ENCODE measurements around the gene LIPG. TPM values are rescaled to one million over a fixed set of nuclear protein-coding genes. Genes with fewer than 3 reads are reported as not detected.
"Not testable (repeated sequence)": the region's sequence is repeated elsewhere in the genome, so short reads cannot be mapped to it uniquely, and the experiment has no call there.

The LIPG gene
- 10 to 100 TPM; 41.9 to 56.7 (median 48.1) TPM for polyA plus RNA-seq (ENCODE audit: insufficient read length in 3 of 3)

- DNase-seq (ENCODE audit: low read depth in 3 of 3, low spot score in 2 of 3), result peak; percentile 47 to 80 (median 66)
Observed at GRCh38 chr18:49561289-49562193, at the start of gene LIPG. TSS of gene LIPG (plus strand) at chr18:49562057. CDS start at chr18:49562309, 252 bp downstream.

GRCh38 chr18:49512876-49513275 lies 49.0 kb upstream of the LIPG start:
- not testable (repeated sequence) for DNase-seq (ENCODE audit: low read depth in 3 of 3, low spot score in 2 of 3)

DNA sequence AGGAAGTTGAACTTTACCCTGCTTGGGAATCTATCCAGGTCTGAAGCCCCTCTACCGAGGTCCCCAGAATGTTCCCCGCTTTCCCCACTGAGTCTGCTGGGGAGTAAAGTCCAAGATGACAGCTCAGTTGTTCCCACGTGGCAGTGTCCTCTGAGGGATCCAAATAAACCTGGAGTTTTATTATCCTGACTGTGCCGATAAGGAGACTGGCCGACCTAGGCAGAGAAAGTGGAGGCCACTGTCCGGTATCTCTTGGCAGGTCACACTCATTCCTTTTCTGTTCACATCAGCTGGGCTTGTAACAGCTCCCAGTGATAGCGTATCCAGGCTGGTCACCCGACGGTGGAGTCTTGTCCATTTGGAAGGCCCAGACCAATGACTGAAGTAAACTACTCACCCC lies 47.3 kb upstream of the LIPG start:
- no peak for DNase-seq (ENCODE audit: low read depth in 3 of 3, low spot score in 2 of 3)

DNA sequence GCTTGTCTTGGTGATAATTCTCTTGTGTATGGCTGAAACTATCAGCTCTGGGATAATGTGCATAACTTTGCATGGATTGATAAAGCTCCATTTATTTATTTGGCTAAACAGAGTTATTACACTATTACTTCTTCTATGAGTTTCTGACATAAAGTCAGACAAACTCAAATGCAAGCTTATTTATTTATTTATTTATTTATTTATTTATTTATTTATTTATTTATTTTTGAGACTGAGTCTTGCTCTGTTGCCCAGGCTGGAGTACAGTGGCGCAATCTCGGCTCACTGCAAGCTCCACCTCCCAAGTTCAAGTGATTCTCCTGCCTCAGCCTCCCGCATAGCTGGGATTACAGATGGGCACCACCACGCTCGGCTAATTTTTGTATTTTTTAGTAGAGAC lies 46.9 kb upstream of the LIPG start:
- DNase-seq (ENCODE audit: low read depth in 3 of 3, low spot score in 2 of 3), result not testable (repeated sequence)

- no peak for DNase-seq (ENCODE audit: low read depth in 3 of 3, low spot score in 2 of 3)
Observed at GRCh38 chr18:49515516-49515915, 46.3 kb upstream of the LIPG start.

- no peak for DNase-seq (ENCODE audit: low read depth in 3 of 3, low spot score in 2 of 3)
Observed at GRCh38 chr18:49517483-49517882, 44.4 kb upstream of the LIPG start.

- DNase-seq (ENCODE audit: low read depth in 3 of 3, low spot score in 2 of 3), result no peak
Observed at GRCh38 chr18:49519101-49519971, 42.5 kb upstream of the LIPG start.

DNA sequence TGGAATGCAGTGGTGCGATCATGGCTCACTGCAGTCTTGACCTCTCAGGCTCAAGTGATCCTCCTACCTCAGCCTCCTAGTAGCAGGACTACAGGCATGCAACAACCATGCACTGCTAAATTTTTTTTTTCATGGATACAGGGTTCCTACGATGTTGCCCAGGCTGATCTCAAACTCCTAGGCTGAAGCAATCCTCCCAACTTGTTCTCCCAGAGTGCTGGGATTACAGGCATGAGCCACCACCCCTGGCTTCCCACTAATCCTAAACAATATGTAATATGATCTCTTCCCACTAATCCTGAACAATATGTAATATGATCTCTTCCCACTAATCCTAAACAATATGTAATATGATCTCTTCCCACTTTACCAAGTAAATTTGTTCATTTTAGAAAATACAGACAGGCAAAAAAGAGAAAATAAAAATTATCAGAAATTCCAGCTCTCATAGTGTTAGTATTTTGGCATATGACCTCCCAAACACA lies 41.2 kb upstream of the LIPG start:
- DNase-seq (ENCODE audit: low read depth in 3 of 3, low spot score in 2 of 3), result no peak

- no peak for DNase-seq (ENCODE audit: low read depth in 3 of 3, low spot score in 2 of 3)
Observed at GRCh38 chr18:49521216-49521835, 40.5 kb upstream of the LIPG start.

DNA sequence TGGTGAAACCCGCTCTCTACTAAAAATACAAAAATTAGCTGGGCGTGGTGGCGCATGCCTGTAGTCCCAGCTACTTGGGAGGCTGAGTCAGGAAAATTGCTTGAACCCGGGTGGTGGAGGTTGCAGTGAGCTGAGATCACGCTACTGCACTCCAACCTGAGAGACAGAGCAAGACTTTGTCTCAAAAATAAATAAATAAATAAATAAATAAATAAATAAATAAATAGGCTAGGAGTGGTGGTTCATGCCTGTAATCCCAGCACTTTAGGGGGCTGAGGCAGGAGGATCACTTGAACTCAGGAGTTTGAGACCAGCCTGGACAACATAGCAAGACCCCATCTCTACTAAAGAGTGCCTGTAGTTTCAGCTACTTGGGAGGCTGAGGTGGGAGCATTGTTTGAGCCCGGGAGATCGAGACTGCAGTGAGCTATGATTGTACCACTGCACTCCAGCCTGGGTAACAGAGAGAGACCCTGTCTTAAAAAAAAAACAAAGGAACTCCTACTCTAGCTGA lies 38.2 kb upstream of the LIPG start:
- DNase-seq (ENCODE audit: low read depth in 3 of 3, low spot score in 2 of 3), result not testable (repeated sequence)

DNA sequence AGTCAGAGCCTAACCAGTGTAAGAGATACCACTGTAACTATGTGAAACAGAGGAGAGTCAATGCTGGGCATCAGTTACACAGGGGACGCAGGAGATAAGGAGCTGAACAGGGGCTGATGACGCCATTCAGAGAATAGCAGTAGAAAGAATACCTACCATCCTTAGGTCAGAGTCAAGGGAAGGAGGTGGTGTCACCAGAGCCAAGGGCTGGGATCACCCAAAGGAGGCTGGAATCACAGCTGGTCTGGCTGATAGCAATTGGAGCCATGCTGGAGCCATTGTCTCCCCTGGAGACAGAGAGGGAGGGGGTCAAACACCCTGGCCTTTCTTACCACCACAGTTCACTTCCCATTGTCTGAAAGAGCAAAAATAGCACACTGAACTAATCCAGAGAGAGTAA lies 37.5 kb upstream of the LIPG start:
- no peak for DNase-seq (ENCODE audit: low read depth in 3 of 3, low spot score in 2 of 3)

- DNase-seq (ENCODE audit: low read depth in 3 of 3, low spot score in 2 of 3), result no peak
Observed at GRCh38 chr18:49524951-49525350, 36.9 kb upstream of the LIPG start.

DNA sequence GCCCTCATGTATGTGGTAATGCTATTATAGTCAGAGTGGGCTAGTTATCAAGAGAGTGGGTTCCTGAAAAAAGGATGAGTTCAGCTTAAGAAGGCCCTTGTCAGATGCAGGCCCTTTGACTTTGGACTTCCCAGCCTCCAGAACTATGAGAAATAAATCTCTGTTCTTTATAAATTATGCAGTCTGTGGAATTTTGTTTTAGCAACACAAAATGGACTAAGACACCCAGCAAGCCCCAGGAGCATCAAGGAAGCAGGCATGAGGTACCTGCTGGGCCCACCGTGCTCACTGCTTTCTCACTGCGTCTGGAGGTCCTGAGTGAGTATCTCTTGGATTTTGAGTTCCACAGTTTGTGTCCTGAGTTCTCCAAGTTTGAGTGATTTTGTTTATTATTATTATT lies 35.9 kb upstream of the LIPG start:
- DNase-seq (ENCODE audit: low read depth in 3 of 3, low spot score in 2 of 3), result no peak

- no peak for DNase-seq (ENCODE audit: low read depth in 3 of 3, low spot score in 2 of 3)
Observed at GRCh38 chr18:49527631-49528327, 34.1 kb upstream of the LIPG start.

GRCh38 chr18:49529596-49529995 lies 32.3 kb upstream of the LIPG start:
- DNase-seq (ENCODE audit: low read depth in 3 of 3, low spot score in 2 of 3), result no peak

DNA sequence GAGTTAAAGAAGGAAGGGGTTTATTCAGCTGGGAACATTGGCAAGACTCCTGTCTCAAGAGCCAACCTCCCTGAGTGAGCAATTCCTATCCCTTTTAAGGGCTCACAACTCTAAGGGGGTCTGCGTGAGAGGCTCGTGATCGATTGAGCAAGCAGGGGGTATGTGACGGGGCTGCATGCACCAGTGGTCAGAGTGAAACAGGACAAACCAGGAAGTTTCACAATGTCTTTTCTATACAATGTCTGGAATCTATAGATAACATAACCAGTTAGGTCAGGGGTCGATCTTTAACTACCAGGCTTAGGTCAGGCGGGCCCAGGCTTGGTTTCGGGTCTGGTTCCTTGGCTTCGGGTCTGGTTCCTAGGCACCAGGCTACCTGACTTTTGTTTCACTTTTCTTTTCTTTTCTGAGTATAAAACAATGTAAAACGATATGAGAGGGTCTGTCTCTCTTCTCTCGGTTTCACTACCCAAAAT lies 30.1 kb upstream of the LIPG start:
- DNase-seq (ENCODE audit: low read depth in 3 of 3, low spot score in 2 of 3), result no peak

GRCh38 chr18:49534846-49535601 lies 26.8 kb upstream of the LIPG start:
- no peak for DNase-seq (ENCODE audit: low read depth in 3 of 3, low spot score in 2 of 3)

- no peak for DNase-seq (ENCODE audit: low read depth in 3 of 3, low spot score in 2 of 3)
Observed at GRCh38 chr18:49537232-49537896, 24.5 kb upstream of the LIPG start.

- DNase-seq (ENCODE audit: low read depth in 3 of 3, low spot score in 2 of 3), result no peak
Observed at GRCh38 chr18:49544362-49544761, 17.5 kb upstream of the LIPG start.

Data from right renal cortex interstitium (tissue), 3 donors.